Activated T-helper 1 cell treated with anti-CD3 and anti-CD28 coated beads, Interleukin-12 subunit alpha, Interleukin-12 subunit beta, Interleukin-2, Interleukin-4 antibody, amounts not matched to agents 30 ng/mL and 10 ng/mL and 1 ng/mL, durations not matched to agents 14 hours and 24 hours and 36 hours (primary cell): ENCODE data around the gene JAZF1. TPM values are rescaled to one million over a fixed set of nuclear protein-coding genes. Genes with fewer than 3 reads are reported as not detected.

Source experiments
- DNase-seq: peaks from one replicate; pipeline ENCODE4 v3.0.0; 2021; ENCODE audit warnings: low spot score
- H3K27ac Mint-ChIP-seq: one replicate; pipeline ENCODE4 v1.8.0; 2021; ENCODE audit warnings: mild to moderate bottlenecking, mixed read lengths
- H3K27me3 Mint-ChIP-seq: one replicate; pipeline ENCODE4 v1.8.0; 2022; ENCODE audit warnings: mild to moderate bottlenecking, moderate library complexity, mixed read lengths; ENCODE audit not compliant: insufficient read depth
- H3K36me3 Mint-ChIP-seq: one replicate; pipeline ENCODE4 v1.8.0; 2021; ENCODE audit warnings: low read depth, mixed read lengths
- H3K4me1 Mint-ChIP-seq: one replicate; pipeline ENCODE4 v1.8.0; 2021; ENCODE audit warnings: low read depth, mixed read lengths
- H3K4me3 Mint-ChIP-seq: one replicate; pipeline ENCODE4 v1.8.0; 2021; ENCODE audit warnings: mild to moderate bottlenecking, moderate library complexity, mixed read lengths
- H3K9me3 Mint-ChIP-seq: one replicate; pipeline ENCODE4 v1.8.0; 2021; ENCODE audit warnings: mixed read lengths
- intact Hi-C: fragments of 100-400 bp; cut with micrococcal nuclease; formaldehyde crosslinking; loops from one replicate; pipeline ENCODE4 v1.15.1; 2024
- total RNA-seq: library from RNA; stranded (reverse); gene quantifications from 2 replicates; pipeline ENCODE4 v1.2.3, GENCODE V29; 2022

The JAZF1 gene
- 6.2 and 9.8 TPM in 2 replicates for total RNA-seq

GRCh38 chr7:28180364-28181147 lies at the start of gene JAZF1:
JAZF1 (minus strand) TSS chr7:28180795.
- H3K4me1 Mint-ChIP-seq = peaks cover 19% of the 10 kb centered on the region
- intact Hi-C loops = no loop called here
- peak within 1 kb of the TSS; percentile 90 for H3K4me3 Mint-ChIP-seq
- DNase-seq = peak; percentile 5
- peaks cover 40% of the 10 kb centered on the region for H3K27me3 Mint-ChIP-seq
- peak within 1 kb of the TSS; percentile 91 for H3K27ac Mint-ChIP-seq
- H3K36me3 Mint-ChIP-seq = no peaks in the 10 kb centered on the region
- H3K9me3 Mint-ChIP-seq = no peaks in the 10 kb centered on the region

GRCh38 chr7:28230261-28230660 lies 49.7 kb upstream of the JAZF1 start:
- Mint-ChIP-seq H3K4me1 (no peaks in the 10 kb centered on the region), H3K27ac (no peak overlapping the region), H3K36me3 (no peaks in the 10 kb centered on the region), H3K9me3 (no peaks in the 10 kb centered on the region), H3K27me3 (peaks cover 22% of the 10 kb centered on the region), H3K4me3 (no peak overlapping the region)
- no peak for DNase-seq
- intact Hi-C loops = no loop called here

DNA sequence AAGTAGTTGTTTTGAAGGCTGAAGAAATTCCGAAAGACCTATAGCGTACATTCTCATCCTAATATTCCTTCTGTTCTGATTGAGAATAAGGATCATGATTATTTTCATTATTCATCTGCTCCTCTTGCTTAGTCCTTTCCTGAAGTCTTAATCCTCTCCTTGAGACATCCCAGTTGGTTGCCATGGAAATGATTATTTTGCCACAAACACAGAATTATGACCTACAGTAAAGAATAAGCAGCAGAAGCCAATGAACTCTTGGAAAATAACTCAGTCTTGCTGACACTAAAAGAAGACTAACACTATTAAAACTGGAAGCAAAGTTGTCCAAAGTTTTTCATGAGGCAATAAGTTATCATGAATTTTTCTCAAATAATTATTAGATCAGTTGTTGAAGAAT lies 47.8 kb upstream of the JAZF1 start:
- H3K4me3 Mint-ChIP-seq = no peak overlapping the region
- no peaks in the 10 kb centered on the region for H3K9me3 Mint-ChIP-seq
- intact Hi-C loops = loop anchor here (2.0 kb wide), 1 partner anchor 34 kb away; no protein-coding TSS in a partner anchor
- DNase-seq = no peak
- H3K4me1 Mint-ChIP-seq = no peaks in the 10 kb centered on the region
- no peak overlapping the region for H3K27ac Mint-ChIP-seq
- H3K27me3 Mint-ChIP-seq = peaks cover 25% of the 10 kb centered on the region
- no peaks in the 10 kb centered on the region for H3K36me3 Mint-ChIP-seq

GRCh38 chr7:28226003-28226402 lies 45.4 kb upstream of the JAZF1 start:
- H3K36me3 Mint-ChIP-seq = no peaks in the 10 kb centered on the region
- DNase-seq = no peak
- no peak overlapping the region for H3K4me3 Mint-ChIP-seq
- no peaks in the 10 kb centered on the region for H3K9me3 Mint-ChIP-seq
- H3K27me3 Mint-ChIP-seq = peaks cover 19% of the 10 kb centered on the region
- no peaks in the 10 kb centered on the region for H3K4me1 Mint-ChIP-seq
- no peak overlapping the region for H3K27ac Mint-ChIP-seq
- intact Hi-C loops = no loop called here

DNA sequence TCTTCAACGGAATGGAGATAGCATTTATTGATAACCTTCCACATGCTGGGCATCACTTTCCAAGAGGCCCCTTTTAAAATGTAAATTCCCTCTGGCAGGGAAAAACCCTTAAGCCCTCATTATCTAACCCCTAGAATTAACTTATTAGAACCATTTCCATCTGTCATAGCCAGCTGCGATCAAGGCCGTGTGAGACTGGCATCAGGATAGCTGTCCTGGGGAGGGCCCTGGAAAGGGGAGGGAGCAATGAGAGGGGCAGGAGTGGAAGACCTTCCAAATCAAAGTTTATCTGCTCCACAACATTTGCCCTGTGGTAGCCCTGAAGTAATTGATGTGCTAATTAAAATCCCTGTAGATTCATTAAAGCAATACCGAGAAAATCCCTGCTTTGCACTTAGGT lies 45.0 kb upstream of the JAZF1 start:
- Mint-ChIP-seq H3K27me3 (peaks cover 19% of the 10 kb centered on the region), H3K27ac (no peak overlapping the region), H3K4me1 (no peaks in the 10 kb centered on the region), H3K9me3 (no peaks in the 10 kb centered on the region), H3K36me3 (no peaks in the 10 kb centered on the region), H3K4me3 (no peak overlapping the region)
- no peak for DNase-seq
- intact Hi-C loops = no loop called here

DNA sequence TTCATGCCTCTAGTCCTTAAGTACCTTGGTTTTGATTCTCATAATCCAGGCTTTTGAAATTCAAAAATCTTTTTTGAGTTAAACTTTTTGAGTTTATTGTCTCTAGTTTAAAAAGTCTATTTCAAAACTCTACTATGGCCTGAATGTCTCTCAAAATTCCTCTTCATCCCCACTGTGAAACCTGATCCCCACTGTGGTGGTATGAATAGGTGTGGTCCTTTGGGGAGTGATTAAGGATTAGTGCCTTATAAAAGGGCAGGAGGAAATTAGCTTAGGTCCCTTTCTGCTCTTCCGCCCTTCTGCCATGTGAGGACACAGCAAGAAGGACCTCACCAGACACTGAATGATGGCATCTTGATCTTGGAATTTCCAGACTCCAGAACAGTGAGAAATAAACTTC lies 44.1 kb upstream of the JAZF1 start:
- no peak overlapping the region for H3K4me3 Mint-ChIP-seq

GRCh38 chr7:28224172-28224571 lies 43.6 kb upstream of the JAZF1 start:
- Mint-ChIP-seq H3K36me3 (no peaks in the 10 kb centered on the region), H3K4me1 (no peaks in the 10 kb centered on the region), H3K27me3 (peaks cover 16% of the 10 kb centered on the region), H3K4me3 (no peak overlapping the region), H3K9me3 (no peaks in the 10 kb centered on the region), H3K27ac (no peak overlapping the region)
- DNase-seq = no peak
- intact Hi-C loops = no loop called here

More for the DNA sequence above, 44.1 kb upstream of the JAZF1 start:
- Mint-ChIP-seq H3K4me1 (no peaks in the 10 kb centered on the region), H3K27me3 (peaks cover 16% of the 10 kb centered on the region), H3K36me3 (no peaks in the 10 kb centered on the region), H3K9me3 (no peaks in the 10 kb centered on the region), H3K27ac (no peak overlapping the region)
- intact Hi-C loops = no loop called here
- no peak for DNase-seq

DNA sequence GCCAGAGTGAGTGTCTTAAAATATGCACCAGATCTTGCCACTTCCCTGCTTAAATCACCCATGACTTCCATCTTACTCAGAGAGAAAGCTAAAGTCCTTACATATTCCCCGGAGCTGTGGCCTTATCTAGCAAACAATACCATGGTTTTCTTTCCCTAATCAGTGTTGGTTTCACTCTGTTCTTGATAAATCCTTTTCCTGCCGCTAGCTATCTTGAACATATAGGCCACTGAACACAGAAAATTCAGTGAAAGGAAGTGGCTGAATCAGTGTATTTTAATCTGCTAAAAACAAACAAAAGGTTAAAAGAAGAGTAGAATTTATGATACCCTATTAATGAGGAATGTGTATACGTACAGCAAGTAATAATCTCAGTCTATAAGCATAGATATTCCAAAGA lies 42.0 kb upstream of the JAZF1 start:
- Mint-ChIP-seq H3K27me3 (peaks cover 9% of the 10 kb centered on the region), H3K4me3 (no peak overlapping the region), H3K9me3 (no peaks in the 10 kb centered on the region), H3K27ac (no peak overlapping the region), H3K4me1 (no peaks in the 10 kb centered on the region), H3K36me3 (no peaks in the 10 kb centered on the region)
- DNase-seq = no peak
- intact Hi-C loops = no loop called here

GRCh38 chr7:28219793-28220192 lies 39.2 kb upstream of the JAZF1 start:
- Mint-ChIP-seq H3K27me3 (peaks cover 14% of the 10 kb centered on the region), H3K4me1 (no peaks in the 10 kb centered on the region), H3K36me3 (no peaks in the 10 kb centered on the region)

DNA sequence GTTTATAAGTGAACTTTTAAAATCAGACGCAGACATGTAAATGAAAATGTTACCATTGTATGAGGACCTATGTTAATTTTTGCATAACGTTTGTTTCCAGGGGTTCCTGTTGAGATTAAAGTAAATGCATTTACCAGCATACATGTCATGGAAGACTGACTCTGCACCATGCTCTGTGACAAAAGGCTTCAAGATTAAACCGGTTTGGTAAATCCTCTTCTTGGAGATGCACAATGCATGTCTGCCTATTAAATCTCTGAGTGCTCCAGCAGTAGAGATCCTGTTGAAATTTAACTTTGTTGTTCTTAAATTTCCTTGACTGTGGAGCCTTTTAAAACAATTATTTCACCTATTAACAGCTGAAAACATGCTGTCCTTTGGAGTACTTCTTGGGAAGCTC lies 36.5 kb upstream of the JAZF1 start:
- intact Hi-C loops = no loop called here

More at GRCh38 chr7:28219793-28220192, 39.2 kb upstream of the JAZF1 start:
- Mint-ChIP-seq H3K9me3 (no peaks in the 10 kb centered on the region), H3K27ac (no peak overlapping the region), H3K4me3 (no peak overlapping the region)
- intact Hi-C loops = no loop called here
- no peak for DNase-seq

GRCh38 chr7:28211006-28211405 lies 30.4 kb upstream of the JAZF1 start:
- peaks cover 38% of the 10 kb centered on the region for H3K4me1 Mint-ChIP-seq
- no peak for DNase-seq
- peaks cover 15% of the 10 kb centered on the region for H3K27me3 Mint-ChIP-seq
- peaks cover 4% of the 10 kb centered on the region for H3K36me3 Mint-ChIP-seq
- intact Hi-C loops = no loop called here
- H3K9me3 Mint-ChIP-seq = peaks cover 25% of the 10 kb centered on the region
- H3K4me3 Mint-ChIP-seq = no peak overlapping the region
- H3K27ac Mint-ChIP-seq = no peak overlapping the region

More for the DNA sequence above, 36.5 kb upstream of the JAZF1 start:
- DNase-seq = no peak
- H3K27ac Mint-ChIP-seq = no peak overlapping the region
- no peaks in the 10 kb centered on the region for H3K36me3 Mint-ChIP-seq
- H3K9me3 Mint-ChIP-seq = no peaks in the 10 kb centered on the region
- H3K27me3 Mint-ChIP-seq = peaks cover 15% of the 10 kb centered on the region
- H3K4me1 Mint-ChIP-seq = no peaks in the 10 kb centered on the region
- H3K4me3 Mint-ChIP-seq = no peak overlapping the region

- peaks cover 4% of the 10 kb centered on the region for H3K36me3 Mint-ChIP-seq
- H3K27ac Mint-ChIP-seq = no peak overlapping the region
- H3K27me3 Mint-ChIP-seq = peaks cover 6% of the 10 kb centered on the region
- peaks cover 25% of the 10 kb centered on the region for H3K9me3 Mint-ChIP-seq
- intact Hi-C loops = no loop called here
- DNase-seq = no peak
- peaks cover 38% of the 10 kb centered on the region for H3K4me1 Mint-ChIP-seq
- no peak overlapping the region for H3K4me3 Mint-ChIP-seq
Measured at GRCh38 chr7:28208506-28208905, 27.9 kb upstream of the JAZF1 start.

DNA sequence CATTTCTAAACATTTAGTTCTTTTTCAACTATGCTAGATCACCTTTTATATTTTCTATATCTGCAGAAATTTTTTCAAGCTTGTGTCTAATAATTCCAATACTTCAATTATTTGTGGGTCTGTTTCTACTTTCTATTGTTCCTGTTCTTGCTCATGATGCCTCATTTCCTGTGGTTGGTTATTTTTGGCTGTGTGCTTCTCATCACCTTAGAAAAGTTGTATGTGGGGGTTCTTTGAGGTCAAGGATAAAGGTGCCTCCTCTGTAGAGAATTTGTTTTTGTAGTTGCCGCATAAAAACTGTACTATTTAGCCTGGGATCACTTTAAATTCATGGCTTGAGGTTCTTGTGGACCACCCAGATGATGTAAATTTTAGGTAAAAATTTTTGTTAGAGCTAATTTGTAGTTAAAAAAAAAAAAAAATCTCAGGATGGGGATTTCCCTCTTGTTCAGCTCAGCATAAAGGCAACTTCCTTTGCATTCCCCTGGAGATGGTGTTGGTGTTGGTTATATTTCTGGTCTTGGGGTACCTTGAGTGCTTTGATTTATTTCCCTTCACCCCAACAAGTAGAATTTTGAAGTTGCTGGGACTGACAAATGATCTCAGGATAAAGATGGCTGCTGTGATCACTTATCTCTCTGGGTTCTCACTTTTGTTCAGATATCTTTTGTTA lies 27.0 kb upstream of the JAZF1 start:
- H3K36me3 Mint-ChIP-seq = peaks cover 4% of the 10 kb centered on the region
- peaks cover 25% of the 10 kb centered on the region for H3K9me3 Mint-ChIP-seq
- H3K27me3 Mint-ChIP-seq = peaks cover 8% of the 10 kb centered on the region
- intact Hi-C loops = loop anchor here (1.0 to 2.0 kb wide), 3 partner anchors 31 to 55 kb away; no protein-coding TSS in a partner anchor
- H3K4me1 Mint-ChIP-seq = peaks cover 38% of the 10 kb centered on the region
- no peak for DNase-seq
- peak overlapping the region; percentile 2 for H3K4me3 Mint-ChIP-seq
- peak overlapping the region; percentile 7 for H3K27ac Mint-ChIP-seq
